Activated effector memory CD4-positive, alpha-beta T cell treated with anti-CD3 and anti-CD28 coated beads, Interleukin-2, amount 50 U/mL, for 16 hours (primary cell): ENCODE data around the gene ZNF681.
A peak's percentile ranks its signal among the peaks of the same experiment; 100 is the strongest.
"Not testable (repeated sequence)": the region's sequence is repeated elsewhere in the genome, so short reads cannot be mapped to it uniquely, and the experiment has no call there.

ENCODE experiments used
- DNase-seq: peaks from one replicate; pipeline ENCODE4 v3.0.0-alpha.2; 2020

ZNF681 gene

GRCh38 chr19:23772675-23773063 is 14.0 kb upstream of the ZNF681 start:
- DNase-seq = no peak

- no peak for DNase-seq
These were observed 13.3 kb upstream of the ZNF681 start for GRCh38 chr19:23771761-23772674.

GRCh38 chr19:23771316-23771715 is 12.6 kb upstream of the ZNF681 start:
- no peak for DNase-seq

DNA sequence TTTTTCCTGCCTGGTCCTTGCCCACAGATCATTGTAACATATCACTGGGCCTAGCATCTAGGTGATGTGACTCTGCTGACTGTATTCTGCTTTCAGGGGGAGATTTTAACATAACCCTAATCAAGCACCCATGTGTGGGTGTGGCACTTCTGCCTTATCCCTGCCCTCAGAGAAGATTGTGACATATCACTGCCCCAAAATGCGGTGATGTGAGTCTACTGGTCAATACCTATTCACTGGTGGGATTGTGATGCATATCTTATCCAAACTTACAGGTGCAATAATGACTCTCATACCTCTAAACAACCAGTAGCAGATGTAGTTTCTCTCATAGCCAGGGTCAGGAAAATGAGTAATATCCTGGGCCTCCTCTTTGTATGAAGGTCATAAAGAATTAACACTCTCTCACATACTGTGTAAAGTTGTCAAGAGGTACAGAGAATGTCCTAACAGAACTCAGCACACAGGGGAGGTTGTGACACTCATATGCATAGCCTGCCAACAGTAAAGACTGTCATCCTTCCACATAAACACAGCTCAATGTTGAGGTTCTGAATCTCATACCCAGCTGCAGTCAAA is 12.1 kb upstream of the ZNF681 start:
- DNase-seq = no peak

GRCh38 chr19:23769691-23770468 is 11.2 kb upstream of the ZNF681 start:
- DNase-seq = no peak

- no peak for DNase-seq
These were observed 8.3 kb upstream of the ZNF681 start for GRCh38 chr19:23766951-23767350.

DNA sequence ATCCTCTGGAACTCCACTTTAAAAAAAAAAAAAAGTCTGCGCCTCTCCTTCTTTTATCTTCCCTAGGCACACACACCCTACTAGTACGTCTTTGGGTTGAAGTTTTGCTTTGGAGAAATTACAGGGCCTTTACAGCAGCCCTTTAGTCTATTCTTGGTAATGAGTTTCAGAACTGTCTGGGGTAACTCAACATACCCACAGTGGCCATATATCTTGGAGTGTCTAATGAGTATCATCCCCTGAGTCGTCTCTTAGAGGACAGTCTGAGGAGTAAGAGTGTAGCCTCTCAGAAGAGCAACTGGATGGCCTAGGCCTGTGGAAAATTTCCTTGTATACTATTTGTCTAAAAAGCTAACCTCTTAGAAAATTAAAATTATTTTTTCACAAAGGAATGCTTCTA is 6.1 kb upstream of the ZNF681 start:
- no peak for DNase-seq

GRCh38 chr19:23762884-23763711 is 4.4 kb upstream of the ZNF681 start:
- DNase-seq = peak; percentile 95

DNA sequence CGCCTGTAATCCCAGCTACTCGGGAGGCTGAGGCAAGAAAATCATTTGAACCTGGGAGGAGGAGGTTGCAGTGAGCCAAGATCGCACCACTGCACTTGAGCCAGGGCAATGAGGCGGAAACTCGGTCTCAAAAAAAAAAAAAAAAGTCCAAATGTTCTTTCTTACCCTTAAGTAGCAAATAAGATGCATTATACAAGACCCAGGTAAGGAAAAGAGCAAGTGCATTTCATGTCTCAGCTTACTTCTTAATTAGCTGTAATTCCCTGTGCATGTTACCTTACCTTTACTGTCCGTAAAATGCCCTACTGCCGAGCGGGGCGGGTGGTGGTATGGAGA is 3.8 kb upstream of the ZNF681 start:
- DNase-seq = no peak

DNA sequence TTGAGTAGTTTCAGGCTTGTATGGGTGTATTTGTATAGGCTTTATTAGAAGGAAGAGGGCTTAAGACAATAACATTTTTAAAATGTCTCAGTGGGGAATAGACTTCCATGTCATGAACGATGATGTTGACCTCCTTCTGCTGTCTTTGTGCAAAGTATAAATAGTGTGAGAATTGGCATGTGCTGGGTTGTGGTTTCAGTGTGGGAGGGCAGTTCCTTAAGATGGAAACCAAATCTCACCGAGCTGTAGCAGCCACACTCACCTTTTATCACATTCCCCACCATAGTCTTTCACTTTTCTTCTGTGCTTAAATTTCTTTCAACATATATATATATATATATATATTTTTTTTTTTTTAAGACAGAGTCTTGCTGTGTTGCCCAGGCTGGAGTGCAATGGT is 1.6 kb upstream of the ZNF681 start:
- DNase-seq = not testable (repeated sequence)

GRCh38 chr19:23743633-23744232 is 15.0 kb downstream of the ZNF681 start:
- DNase-seq = not testable (repeated sequence)

- DNase-seq = not testable (repeated sequence)
These were observed 27.8 kb downstream of the ZNF681 start for GRCh38 chr19:23730729-23731465.

GRCh38 chr19:23724161-23724560 is 34.5 kb downstream of the ZNF681 start:
- not testable (repeated sequence) for DNase-seq

GRCh38 chr19:23718802-23719201 is 39.9 kb downstream of the ZNF681 start:
- no peak for DNase-seq

DNA sequence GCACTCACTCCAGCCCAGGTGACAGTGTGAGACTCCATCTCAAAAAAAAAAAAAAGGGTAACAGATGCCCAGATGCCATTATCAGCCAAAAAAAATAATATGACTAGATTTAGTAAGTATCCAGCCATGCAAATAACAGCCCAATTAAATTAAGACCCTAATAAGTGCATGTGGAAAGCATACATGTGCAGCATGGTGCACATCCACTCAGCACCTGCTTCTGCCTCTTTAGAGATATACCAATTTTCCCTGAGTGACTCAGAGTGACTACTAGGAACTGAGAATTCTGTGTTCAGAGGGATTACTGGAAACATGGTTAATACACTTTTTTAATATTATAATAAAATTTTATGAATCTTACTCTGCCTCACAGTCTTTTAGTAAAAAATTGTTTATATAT is 41.9 kb downstream of the ZNF681 start:
- DNase-seq = no peak

- DNase-seq = no peak
These were observed 49.3 kb downstream of the ZNF681 start for GRCh38 chr19:23709347-23709746.

DNA sequence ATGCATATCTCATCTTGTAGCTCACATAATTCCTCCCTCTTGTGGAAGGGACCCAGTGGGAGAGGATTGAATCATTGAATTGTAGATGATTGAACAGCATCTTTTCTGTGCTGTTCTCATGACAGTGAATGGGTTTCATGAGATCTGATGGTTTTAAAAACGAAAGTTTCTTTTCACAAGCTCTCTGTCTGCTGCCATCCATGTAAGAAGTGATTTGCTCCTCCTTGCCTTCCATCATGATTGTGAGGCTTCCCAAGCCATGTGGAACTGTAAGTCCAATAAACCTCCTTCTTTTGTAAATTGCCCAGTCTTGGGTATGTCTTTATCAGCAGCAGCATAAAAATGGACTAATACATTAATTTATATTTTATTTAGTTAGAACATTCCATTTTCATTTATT is 52.0 kb downstream of the ZNF681 start:
- no peak for DNase-seq

DNA sequence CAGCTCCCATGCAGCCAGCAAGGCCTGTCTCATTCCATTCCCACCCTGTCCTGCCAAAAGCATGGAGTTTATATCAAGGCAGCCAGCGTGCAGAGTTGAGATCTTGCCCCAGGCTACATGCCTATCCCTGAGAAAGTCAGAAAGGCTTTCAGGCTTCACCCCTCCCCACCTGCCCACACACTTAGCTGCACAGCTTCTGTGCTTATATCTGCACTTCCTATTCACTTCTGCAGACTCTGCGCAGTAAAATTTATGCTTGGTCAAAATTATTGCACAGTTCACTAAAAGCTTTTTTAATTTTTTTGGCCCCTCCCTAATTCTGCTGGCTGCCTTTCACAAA is 59.2 kb downstream of the ZNF681 start:
- DNase-seq = no peak

DNA sequence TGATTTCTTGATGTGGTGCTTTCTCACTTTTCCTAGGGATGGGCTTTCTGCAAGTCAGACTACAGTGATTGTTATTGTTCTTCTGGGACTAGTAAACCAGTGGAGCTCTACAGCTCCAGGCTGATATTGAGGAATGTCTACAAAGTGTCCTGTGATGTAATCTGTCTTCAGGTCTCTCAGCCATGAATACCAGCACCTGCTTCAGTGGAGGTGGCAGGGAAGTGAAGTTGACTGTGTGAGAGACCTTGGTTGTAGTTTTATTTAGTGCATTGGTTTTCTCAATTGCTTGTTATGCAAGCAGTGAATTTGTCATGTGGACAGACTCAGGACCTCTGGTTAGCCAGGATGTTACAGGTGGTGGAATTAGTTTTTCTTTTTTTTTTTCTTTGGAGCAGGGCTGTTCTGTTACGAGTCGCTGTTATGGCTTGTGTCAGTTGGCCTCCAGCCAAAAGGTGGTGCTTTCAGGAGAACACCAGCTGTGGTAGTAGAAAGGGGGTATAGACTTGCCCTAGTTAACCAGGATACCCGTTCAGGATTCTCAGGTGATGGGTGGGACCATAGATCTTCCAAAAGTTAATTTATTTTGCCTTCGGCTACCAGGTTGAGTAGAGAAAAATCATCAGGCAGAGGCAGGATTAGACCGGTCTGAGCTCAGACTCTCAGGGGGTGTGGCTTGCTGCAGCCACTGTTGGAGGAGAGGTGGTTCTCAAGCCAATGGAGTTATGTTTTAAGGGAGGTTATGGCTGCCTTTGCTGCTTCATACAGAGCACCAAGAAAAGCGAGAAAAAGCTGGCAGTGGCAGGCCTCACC is 59.8 kb downstream of the ZNF681 start:
- DNase-seq = no peak

GRCh38 chr19:23692937-23693336 is 65.8 kb downstream of the ZNF681 start:
- not testable (repeated sequence) for DNase-seq
